Hippocampal formation (tissue), 2 donors: ENCODE measurements around the gene MYH7.
A peak's percentile ranks its signal among the peaks of the same experiment; 100 is the strongest.

ENCODE experiments used
- DNase-seq, 2 donors: peaks; one replicate each; lab custom pipeline; 2025; lab: John Stamatoyannopoulos, UW

The MYH7 gene

GRCh38 chr14:23447361-23448350, 12.2 kb upstream of the MYH7 start:
- no peak for DNase-seq

- DNase-seq, result no peak
Measured at GRCh38 chr14:23446291-23446851, 10.9 kb upstream of the MYH7 start.

GRCh38 chr14:23445773-23446172, 10.3 kb upstream of the MYH7 start:
- DNase-seq, result no peak

- no peak for DNase-seq
Measured at GRCh38 chr14:23444314-23444713, 8.9 kb upstream of the MYH7 start.

- DNase-seq, result no peak
Measured at GRCh38 chr14:23443881-23444280, 8.4 kb upstream of the MYH7 start.

- no peak for DNase-seq
Measured at GRCh38 chr14:23443411-23443812, 8.0 kb upstream of the MYH7 start.

GRCh38 chr14:23442721-23443356, 7.4 kb upstream of the MYH7 start:
- no peak for DNase-seq

GRCh38 chr14:23441076-23441475, 5.6 kb upstream of the MYH7 start:
- no peak for DNase-seq

GRCh38 chr14:23439107-23439835, 3.8 kb upstream of the MYH7 start:
- DNase-seq, result no peak

- no peak for DNase-seq
Measured at GRCh38 chr14:23438101-23438971, 2.9 kb upstream of the MYH7 start.

- DNase-seq, result no peak
Measured at GRCh38 chr14:23437133-23438100, 2.0 kb upstream of the MYH7 start.

GRCh38 chr14:23436327-23437132, 1.1 kb upstream of the MYH7 start:
- peak; percentile 33 to 53 for DNase-seq

- DNase-seq, result no peak
Measured at GRCh38 chr14:23434488-23435222, 805 bp downstream of the MYH7 start.

- no peak for DNase-seq
Measured at GRCh38 chr14:23433457-23433856, 2.0 kb downstream of the MYH7 start.

GRCh38 chr14:23432946-23433345, 2.5 kb downstream of the MYH7 start:
- DNase-seq, result no peak

- DNase-seq, result no peak
Measured at GRCh38 chr14:23432102-23432925, 3.1 kb downstream of the MYH7 start.

- no peak for DNase-seq
Measured at GRCh38 chr14:23431486-23431885, 4.0 kb downstream of the MYH7 start.

- DNase-seq, result peak; percentile 13 to 68
Measured at GRCh38 chr14:23430723-23431085, 4.8 kb downstream of the MYH7 start.
